ENCODE measurements around the gene NME3.

The NME3 gene

GRCh38 chr16:1779741-1780676 lies 8.7 kb upstream of the NME3 start:
- DNase-seq, result no peak

GRCh38 chr16:1779234-1779701 lies 7.9 kb upstream of the NME3 start:
- DNase-seq, result no peak

- no peak for DNase-seq
Measured at GRCh38 chr16:1778200-1779179, 7.1 kb upstream of the NME3 start.

- DNase-seq, result no peak
Measured at GRCh38 chr16:1777375-1778199, 6.2 kb upstream of the NME3 start.

GRCh38 chr16:1776991-1777374 lies 5.6 kb upstream of the NME3 start:
- DNase-seq, result no peak

- no peak for DNase-seq
Measured at GRCh38 chr16:1776672-1776955, 5.3 kb upstream of the NME3 start.

GRCh38 chr16:1775846-1776671 lies 4.7 kb upstream of the NME3 start:
- no peak for DNase-seq

GRCh38 chr16:1775006-1775845 lies 3.9 kb upstream of the NME3 start:
- no peak for DNase-seq

- no peak for DNase-seq
Measured at GRCh38 chr16:1774448-1774780, 3.1 kb upstream of the NME3 start.

- peak; percentile 15 for DNase-seq
Measured at GRCh38 chr16:1773703-1774447, 2.5 kb upstream of the NME3 start.

- DNase-seq, result peak; percentile 71
Measured at GRCh38 chr16:1772908-1773702, 1.8 kb upstream of the NME3 start, which contains the start of gene MRPS34. Gene MRPS34 (minus strand): TSS chr16:1773134. CDS start chr16:1773119, 15 bp downstream.

GRCh38 chr16:1772362-1772907 lies 1.1 kb upstream of the NME3 start, which contains the start of gene EME2:
Gene EME2 (plus strand): TSS chr16:1772810. CDS start chr16:1773228, 418 bp downstream.
- peak; percentile 38 for DNase-seq

- no peak for DNase-seq
Measured at GRCh38 chr16:1771864-1772361, 570 bp upstream of the NME3 start.

GRCh38 chr16:1770328-1771187 lies 785 bp downstream of the NME3 start:
- peak; percentile 17 for DNase-seq

- DNase-seq, result no peak
Measured at GRCh38 chr16:1769402-1770300, 1.7 kb downstream of the NME3 start.

- DNase-seq, result no peak
Measured at GRCh38 chr16:1768767-1769401, 2.5 kb downstream of the NME3 start.

Data from effector CD4-positive, alpha-beta T cell (primary cell).